HG02642 (cell line): ENCODE results near the gene CNIH1.
A peak's percentile ranks its signal among the peaks of the same experiment; 100 is the strongest.

Experiments used
- ATAC-seq: cut with Tn5 transposase; IDR thresholded peaks from one replicate; pipeline ENCODE4 v1.9.1; 2021; ENCODE audit warnings: mild to moderate bottlenecking; ENCODE audit not compliant: unreplicated experiment, poor library complexity

The CNIH1 gene

GRCh38 chr14:54440873-54441868 is at the start of gene CNIH1:
Gene CNIH1 (minus strand): TSS chr14:54441374. CDS start chr14:54441327, 47 bp downstream.
- peak; percentile 96 for ATAC-seq

- no peak for ATAC-seq
Observed at GRCh38 chr14:54490445-54491175, 49.4 kb upstream of the CNIH1 start.

- ATAC-seq, result no peak
Observed at GRCh38 chr14:54489731-54490444, 48.7 kb upstream of the CNIH1 start.

- peak; percentile 13 for ATAC-seq
Observed at GRCh38 chr14:54489318-54489683, 48.1 kb upstream of the CNIH1 start.

- ATAC-seq, result peak; percentile 93
Observed at GRCh38 chr14:54488646-54489317, 47.6 kb upstream of the CNIH1 start, which contains the start of gene GMFB. Gene GMFB (minus strand): TSS chr14:54488980. CDS start chr14:54488927, 53 bp downstream.

- no peak for ATAC-seq
Observed at GRCh38 chr14:54488318-54488645, 47.1 kb upstream of the CNIH1 start.

DNA sequence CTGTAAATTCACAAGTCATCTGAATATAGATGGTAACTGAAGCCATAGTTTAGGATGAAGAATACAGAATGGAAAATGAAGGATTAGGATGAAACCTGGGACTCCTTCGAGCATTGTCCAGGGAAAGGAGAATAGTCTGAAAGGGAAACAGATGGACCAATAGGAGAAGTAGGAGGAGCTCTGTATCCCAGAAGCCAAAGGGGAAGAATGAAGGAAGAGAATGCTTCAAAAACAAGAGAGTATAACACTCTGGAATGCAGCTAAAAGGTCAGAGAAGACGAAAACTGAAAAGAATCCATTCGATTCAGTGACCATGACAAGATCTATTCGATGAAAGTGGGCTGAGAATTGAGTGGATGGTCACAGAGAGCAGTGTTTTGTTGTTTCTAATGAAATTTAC is 46.6 kb upstream of the CNIH1 start:
- no peak for ATAC-seq

DNA sequence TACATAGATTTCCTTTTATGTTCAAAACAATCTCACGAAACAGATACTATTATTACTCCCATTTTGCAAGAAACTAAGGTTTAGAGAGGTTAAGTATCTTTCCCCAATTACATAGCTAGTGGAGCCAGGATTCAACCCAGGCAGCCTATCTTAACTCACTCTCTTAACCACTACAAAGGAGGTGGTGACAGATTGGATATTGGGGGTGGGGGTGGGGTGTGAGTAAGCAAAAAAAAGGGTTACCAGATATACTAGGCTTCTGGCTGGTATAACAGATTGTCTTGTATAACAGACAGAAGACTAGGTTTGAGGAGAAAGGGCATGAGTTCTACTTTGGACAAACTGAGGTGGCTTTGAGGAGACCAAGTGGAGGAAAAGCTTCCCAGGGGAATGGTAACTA is 45.5 kb upstream of the CNIH1 start:
- ATAC-seq, result no peak

GRCh38 chr14:54483846-54484245 is 42.7 kb upstream of the CNIH1 start:
- ATAC-seq, result no peak

DNA sequence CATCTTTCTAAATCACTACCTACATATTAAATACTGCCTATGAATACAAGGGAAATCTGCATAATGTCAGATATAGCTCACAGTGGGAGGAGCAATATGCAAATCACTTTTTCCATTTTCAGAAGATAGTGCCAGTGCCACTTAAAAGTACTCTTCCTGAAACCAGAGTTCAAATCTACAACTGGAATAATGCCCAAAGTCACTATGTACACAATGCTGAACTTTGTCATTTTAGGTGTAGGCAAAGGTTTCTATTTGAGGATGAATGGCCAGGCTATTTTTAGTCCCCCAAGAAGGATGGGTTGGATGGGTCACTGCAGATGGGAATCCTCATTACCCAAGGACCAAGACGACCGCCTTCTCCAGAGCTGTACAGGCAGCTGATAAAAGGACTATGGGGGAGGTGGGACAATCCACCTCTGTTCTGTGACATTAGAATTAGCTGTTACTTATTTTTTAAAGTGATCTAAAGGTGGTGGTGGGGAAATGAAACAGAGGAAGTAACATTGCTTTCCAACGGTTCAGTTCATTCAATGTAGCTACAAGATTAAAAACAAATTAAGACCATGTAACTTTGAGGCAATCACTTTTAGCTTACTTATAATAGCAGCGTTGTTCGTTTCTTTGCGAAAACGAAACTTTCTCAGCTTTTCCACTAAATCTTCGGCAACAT is 42.0 kb upstream of the CNIH1 start:
- no peak for ATAC-seq

- no peak for ATAC-seq
Observed at GRCh38 chr14:54481695-54482094, 40.5 kb upstream of the CNIH1 start.

DNA sequence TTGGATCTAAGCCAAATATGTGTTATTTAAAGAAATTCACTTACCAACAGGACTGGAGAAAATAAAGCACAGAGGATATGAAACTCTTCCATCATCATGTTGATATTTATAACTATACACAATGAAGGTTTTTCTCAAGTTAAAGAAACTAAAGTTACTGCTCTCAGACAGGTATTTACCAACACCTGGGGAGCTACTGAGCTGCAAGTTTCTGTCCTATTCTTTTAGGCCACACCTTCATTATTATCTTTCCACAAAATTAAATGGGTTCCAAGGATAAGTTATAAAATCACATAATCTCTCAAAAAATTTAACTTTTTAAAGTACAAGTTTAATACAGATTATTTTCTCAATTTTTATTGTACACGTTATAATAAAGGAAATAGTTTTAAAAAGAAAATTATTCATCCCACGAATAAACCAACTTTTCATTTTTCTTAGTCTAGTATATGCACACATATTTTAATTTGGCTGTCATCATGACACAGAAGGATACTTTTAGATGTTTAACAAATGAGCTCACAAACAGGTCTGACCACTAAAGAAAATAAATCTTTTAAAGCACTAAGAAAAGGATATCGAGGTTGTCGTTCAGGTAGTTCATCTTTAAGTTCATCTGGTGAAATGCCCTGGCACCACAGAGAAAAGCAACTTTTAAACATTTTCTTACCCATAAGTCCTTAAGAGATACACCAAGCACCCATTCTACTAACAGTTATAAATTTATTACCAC is 39.8 kb upstream of the CNIH1 start:
- ATAC-seq, result no peak

DNA sequence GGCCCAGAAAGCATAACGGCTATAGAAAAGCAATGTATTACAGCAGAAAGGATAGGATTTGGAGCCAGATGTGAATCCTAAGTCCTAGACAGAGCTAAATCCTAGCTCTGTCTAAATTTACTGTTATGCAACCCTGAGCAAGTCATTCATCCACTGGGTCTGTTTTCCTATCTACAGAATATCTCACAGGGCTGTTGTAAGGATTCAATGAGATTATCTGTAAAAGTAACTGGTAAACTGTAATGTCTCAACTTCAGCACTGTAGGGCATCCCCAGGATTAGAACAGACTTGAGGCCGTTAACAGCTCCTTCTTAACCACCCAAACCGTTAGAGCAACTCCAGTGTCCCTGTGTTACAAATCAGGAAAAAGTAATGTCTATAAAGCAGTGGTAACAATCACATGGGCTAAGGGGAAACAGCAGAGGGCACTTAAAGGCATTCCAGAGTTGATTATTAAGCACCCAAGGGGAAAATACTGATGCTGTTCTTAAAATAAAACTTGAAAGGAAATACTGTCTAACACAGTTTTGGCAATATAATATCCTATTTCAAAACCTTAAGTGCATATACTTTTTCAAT is 37.6 kb upstream of the CNIH1 start:
- no peak for ATAC-seq

DNA sequence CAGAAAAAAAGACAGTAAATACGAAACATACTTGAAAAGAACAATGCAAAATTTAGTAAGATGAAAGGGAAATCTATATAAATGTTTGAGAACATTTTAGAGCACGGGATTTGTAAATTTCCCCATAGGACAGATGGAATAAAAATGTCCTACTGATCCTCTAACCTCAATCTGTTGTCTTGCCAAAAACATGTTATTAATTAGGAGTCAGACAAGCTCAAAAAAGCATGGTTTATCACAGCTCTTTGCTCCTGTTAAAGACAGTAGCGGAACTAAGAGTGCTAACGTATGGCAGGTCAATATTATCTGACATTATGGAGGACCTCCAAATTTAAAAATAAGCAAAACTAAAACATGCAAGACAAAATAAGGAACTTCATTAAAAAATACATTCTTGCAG is 34.7 kb upstream of the CNIH1 start:
- ATAC-seq, result no peak

- no peak for ATAC-seq
Observed at GRCh38 chr14:54475187-54475899, 34.2 kb upstream of the CNIH1 start.

DNA sequence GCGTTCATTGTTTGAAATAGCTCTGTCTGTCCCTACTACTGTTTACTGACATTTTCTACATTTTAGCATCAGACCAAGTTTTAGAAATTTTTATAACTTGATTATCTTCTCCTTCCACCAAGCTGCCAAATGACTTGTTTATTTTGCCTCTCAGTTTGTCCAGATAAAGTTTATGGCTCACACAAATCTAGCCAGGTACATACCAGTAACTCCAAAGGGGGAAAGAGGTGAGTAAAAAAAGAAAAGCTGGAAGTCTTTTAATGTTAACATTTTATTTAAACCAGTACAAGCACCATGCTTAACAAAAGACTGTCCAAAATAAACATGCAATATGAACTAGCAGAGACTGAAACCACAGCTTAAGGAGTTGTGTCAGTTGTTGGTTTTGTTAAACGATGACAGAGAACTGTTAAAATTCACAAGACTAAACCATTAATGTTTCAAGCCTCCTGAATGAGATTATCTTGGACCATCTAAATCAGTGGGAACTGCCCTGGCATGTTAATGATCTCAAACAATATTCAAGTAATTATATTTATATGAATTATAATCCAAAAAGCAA is 33.1 kb upstream of the CNIH1 start:
- no peak for ATAC-seq

- no peak for ATAC-seq
Observed at GRCh38 chr14:54472315-54472714, 31.1 kb upstream of the CNIH1 start.

DNA sequence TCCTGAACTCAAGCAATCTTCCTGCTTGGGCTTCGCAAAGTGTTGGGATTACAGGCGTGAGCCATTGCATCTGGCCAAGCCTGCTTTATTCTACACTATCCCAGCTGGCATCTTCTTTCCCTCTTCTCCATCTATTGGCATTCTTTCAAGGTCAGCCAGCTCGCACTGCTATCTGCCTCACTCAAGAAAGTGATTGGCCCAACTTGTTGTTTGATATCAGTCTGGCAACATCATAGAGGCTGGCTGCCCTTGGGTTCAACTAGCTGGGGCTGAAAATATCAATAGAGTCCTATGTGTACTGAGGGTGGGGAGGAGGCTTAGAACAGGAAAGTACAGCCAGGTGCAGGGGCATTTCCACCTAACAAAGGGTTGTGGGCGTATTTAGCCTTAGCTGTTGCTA is 30.5 kb upstream of the CNIH1 start:
- ATAC-seq, result no peak
